HFFc6 (cell line): Measurements from ENCODE around the gene ACOXL. TPM values are rescaled to one million over a fixed set of nuclear protein-coding genes. Genes with fewer than 3 reads are reported as not detected.

Experiments
- DNase-seq: peaks from one replicate; pipeline ENCODE4 v3.0.0-alpha.2; 2018
- H3K27ac Mint-ChIP-seq: 2 replicates; pipeline ENCODE4 v1.8.0; 2020; ENCODE audit warnings: mild to moderate bottlenecking, mixed read lengths
- H3K27me3 Mint-ChIP-seq: 2 replicates; pipeline ENCODE4 v1.8.0; 2021; ENCODE audit warnings: mild to moderate bottlenecking, moderate library complexity, mixed read lengths; ENCODE audit not compliant: insufficient read depth
- H3K36me3 Mint-ChIP-seq: 2 replicates; pipeline ENCODE4 v1.8.0; 2021; ENCODE audit warnings: low read depth, mixed read lengths
- H3K4me1 Mint-ChIP-seq: 2 replicates; pipeline ENCODE4 v1.8.0; 2020; ENCODE audit warnings: low read depth, mixed read lengths
- H3K4me3 Mint-ChIP-seq: 2 replicates; pipeline ENCODE4 v1.8.0; 2020; ENCODE audit warnings: mild to moderate bottlenecking, moderate library complexity, mixed read lengths
- H3K9me3 Mint-ChIP-seq: 2 replicates; pipeline ENCODE4 v1.8.0; 2020; ENCODE audit warnings: mild to moderate bottlenecking, mixed read lengths
- total RNA-seq, 6 experiments: library from RNA; stranded (reverse); fragmentation: NEBNext Ultra II Directional; extraction: Animal tissue kit (Norgen Biotek cat#: 25700); gene quantifications; 2 replicates in 1 of 6; 3 replicates in 5 of 6; pipeline ENCODE4 v1.2.3, GENCODE V29; 2021
- TF ChIP-seq, protein P1 (sequence below): fragments of 200-600 bp; sonication (generic); IDR thresholded peaks from 2 replicates; pipeline ENCODE4 v1.5.0; 2021; ENCODE audit warnings: antibody characterized with exemption, mild to moderate bottlenecking

Gene ACOXL
- total RNA-seq, 6 experiments from 2014 or later = not detected

DNA sequence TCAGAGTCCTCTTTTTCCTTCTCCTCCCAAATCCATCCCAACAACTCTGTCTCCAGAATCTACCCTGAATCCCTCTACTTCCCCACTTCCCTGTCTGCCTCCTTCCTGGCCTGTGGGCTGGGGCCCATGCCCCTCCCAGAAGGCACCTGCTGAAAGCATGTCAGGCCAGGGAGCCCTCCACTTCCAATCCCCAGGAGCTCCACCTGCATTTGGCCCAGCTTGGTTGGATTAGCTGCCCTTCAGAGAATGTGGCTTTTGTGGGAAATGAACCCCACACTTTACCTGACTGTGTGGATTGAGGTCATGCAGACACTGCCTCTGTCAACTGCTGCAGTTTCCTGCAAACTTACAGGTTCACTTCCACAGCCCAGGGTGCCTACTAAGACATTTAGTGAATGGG, 58.5 kb downstream of the ACOXL start:
- Mint-ChIP-seq H3K36me3 (no peaks in the 10 kb centered on the region), H3K27ac (no peak overlapping the region), H3K9me3 (no peaks in the 10 kb centered on the region), H3K4me1 (no peaks in the 10 kb centered on the region), H3K27me3 (peaks cover 50% of the 10 kb centered on the region), H3K4me3 (no peak overlapping the region)
- DNase-seq = no peak
- TF ChIP-seq, protein P1, sequence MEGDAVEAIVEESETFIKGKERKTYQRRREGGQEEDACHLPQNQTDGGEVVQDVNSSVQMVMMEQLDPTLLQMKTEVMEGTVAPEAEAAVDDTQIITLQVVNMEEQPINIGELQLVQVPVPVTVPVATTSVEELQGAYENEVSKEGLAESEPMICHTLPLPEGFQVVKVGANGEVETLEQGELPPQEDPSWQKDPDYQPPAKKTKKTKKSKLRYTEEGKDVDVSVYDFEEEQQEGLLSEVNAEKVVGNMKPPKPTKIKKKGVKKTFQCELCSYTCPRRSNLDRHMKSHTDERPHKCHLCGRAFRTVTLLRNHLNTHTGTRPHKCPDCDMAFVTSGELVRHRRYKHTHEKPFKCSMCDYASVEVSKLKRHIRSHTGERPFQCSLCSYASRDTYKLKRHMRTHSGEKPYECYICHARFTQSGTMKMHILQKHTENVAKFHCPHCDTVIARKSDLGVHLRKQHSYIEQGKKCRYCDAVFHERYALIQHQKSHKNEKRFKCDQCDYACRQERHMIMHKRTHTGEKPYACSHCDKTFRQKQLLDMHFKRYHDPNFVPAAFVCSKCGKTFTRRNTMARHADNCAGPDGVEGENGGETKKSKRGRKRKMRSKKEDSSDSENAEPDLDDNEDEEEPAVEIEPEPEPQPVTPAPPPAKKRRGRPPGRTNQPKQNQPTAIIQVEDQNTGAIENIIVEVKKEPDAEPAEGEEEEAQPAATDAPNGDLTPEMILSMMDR = no peak

DNA sequence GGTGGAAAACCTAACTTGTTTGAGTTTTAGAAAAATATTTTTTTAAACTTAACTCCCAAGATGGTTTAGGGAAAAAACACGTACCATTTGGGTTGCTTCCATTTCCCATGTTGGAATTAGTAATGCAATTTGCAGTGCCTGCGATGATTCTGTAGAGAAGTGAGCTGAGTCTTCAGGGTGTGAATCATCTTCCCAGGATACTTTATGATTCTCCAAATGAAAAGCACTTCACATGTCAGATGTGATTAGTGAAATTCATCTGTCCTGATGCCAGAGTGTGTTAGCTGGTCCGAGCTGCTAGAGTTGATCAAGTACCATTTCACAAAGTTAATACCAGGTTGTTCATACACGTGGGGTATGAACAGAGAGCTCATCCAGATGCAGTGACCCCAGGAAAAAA, 59.1 kb downstream of the ACOXL start:
- Mint-ChIP-seq H3K27ac (no peak overlapping the region), H3K36me3 (no peaks in the 10 kb centered on the region), H3K4me3 (no peak overlapping the region), H3K4me1 (no peaks in the 10 kb centered on the region), H3K27me3 (peaks cover 52% of the 10 kb centered on the region), H3K9me3 (no peaks in the 10 kb centered on the region)
- TF ChIP-seq, protein P1 = no peak
- DNase-seq = no peak

DNA sequence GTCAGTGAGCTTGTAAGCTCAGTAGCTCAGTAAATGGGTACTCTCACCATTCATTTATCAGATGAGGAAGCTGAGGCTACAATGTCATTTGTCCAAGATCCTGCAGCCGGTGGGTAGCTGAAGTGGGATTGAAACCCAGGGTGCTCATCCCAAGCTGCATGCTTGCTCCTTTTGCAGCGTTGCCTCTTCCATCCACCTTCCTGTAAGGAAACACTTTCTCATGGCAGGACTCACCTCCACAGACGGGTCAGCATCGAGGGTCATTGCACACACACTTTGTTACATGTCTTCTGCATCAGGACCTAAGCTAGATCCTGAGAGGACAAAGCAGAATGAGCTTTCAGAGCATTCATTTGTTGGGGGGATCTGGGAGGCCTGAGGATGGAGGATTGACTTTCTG, 60.7 kb downstream of the ACOXL start:
- peaks cover 61% of the 10 kb centered on the region for H3K27me3 Mint-ChIP-seq
- no peak for DNase-seq
- H3K27ac Mint-ChIP-seq = no peak overlapping the region
- no peaks in the 10 kb centered on the region for H3K9me3 Mint-ChIP-seq
- H3K4me3 Mint-ChIP-seq = no peak overlapping the region
- no peaks in the 10 kb centered on the region for H3K36me3 Mint-ChIP-seq
- TF ChIP-seq, protein P1 = no peak
- no peaks in the 10 kb centered on the region for H3K4me1 Mint-ChIP-seq

DNA sequence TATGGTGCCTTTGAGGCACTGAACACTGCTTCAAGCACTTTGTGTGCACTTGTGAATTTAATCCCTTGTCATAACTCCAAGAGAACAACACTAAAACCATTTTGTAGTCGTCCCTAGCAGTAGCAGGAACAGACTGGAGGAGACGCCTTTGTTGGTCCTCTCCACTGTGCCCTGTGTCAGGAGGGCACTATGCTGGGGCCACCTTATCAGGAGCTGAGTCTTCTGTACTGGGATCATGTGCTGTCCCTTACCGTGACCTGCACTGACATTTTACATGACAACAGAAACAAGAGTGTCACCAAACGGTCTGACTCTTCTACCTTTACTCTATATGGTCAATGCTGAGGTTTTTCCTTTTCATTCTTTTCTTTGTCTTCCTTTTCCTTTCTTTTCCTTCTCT, 62.0 kb downstream of the ACOXL start:
- TF ChIP-seq, protein P1 = no peak
- no peak overlapping the region for H3K4me3 Mint-ChIP-seq
- peaks cover under 1% of the 10 kb centered on the region; the same call in 1 of the 2 replicates for H3K9me3 Mint-ChIP-seq

DNA sequence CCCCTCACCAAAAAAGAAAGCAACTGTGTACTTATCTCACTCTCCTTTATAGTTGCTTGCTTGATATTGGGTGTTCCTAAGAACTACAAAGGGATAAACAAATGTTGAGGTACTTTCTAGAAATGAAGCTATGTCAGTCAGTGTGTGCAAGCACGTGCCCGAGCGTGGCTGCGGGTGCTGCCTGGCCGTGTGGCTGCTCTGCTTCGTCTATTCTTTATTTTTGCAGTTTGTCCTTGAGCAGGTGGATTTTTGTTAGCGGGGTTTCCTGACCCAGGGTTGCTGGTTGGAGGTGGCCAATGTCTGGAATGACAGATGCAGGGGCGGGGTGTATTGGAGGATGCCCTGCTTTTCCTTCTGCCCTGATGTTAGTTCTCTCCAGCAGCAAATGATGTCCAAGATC, 62.6 kb downstream of the ACOXL start:
- no peak overlapping the region for H3K27ac Mint-ChIP-seq
- no peak for DNase-seq
- H3K27me3 Mint-ChIP-seq = peaks cover 61% of the 10 kb centered on the region
- peaks cover 6% of the 10 kb centered on the region for H3K9me3 Mint-ChIP-seq
- H3K36me3 Mint-ChIP-seq = 0 out of 2 replicates have a peak, but pooled peaks cover 6% of the 10 kb centered on the region
- no peak overlapping the region for H3K4me3 Mint-ChIP-seq
- TF ChIP-seq, protein P1 = no peak
- H3K4me1 Mint-ChIP-seq = no peaks in the 10 kb centered on the region

More for the DNA sequence above, 62.0 kb downstream of the ACOXL start:
- Mint-ChIP-seq H3K27me3 (peaks cover 60% of the 10 kb centered on the region), H3K27ac (no peak overlapping the region), H3K4me1 (no peaks in the 10 kb centered on the region), H3K36me3 (no peaks in the 10 kb centered on the region)
- no peak for DNase-seq
